PC-3 (cell line): ENCODE data around the gene ANK3.

ENCODE experiments used
- CTCF ChIP-seq: fragments of 300-600 bp; sonication (generic); conservative IDR thresholded peaks from 2 replicates; pipeline ENCODE4 v1.5.1; 2017; ENCODE audit warnings: antibody characterized with exemption, low read depth, mild to moderate bottlenecking, low read length
- EZH2 ChIP-seq: fragments of 300-600 bp; sonication (generic); IDR thresholded peaks from one replicate; pipeline ENCODE4 v1.6.1; 2017; ENCODE audit warnings: antibody characterized with exemption, mild to moderate bottlenecking, low read length; ENCODE audit not compliant: unreplicated experiment
- EZH2phosphoT487 ChIP-seq: fragments of 300-600 bp; sonication (generic); IDR thresholded peaks from 2 replicates; pipeline ENCODE4 v1.6.1; 2018; ENCODE audit warnings: mild to moderate bottlenecking, antibody characterized with exemption, low read length, borderline replicate concordance

- TF ChIP-seq EZH2 (no peak), CTCF (no peak), EZH2phosphoT487 (no peak)
Observed at GRCh38 chr10:60348982-60349381, 40.7 kb downstream of the ANK3 start.
